Measurements from ENCODE around the gene NKX1-1.

DNA sequence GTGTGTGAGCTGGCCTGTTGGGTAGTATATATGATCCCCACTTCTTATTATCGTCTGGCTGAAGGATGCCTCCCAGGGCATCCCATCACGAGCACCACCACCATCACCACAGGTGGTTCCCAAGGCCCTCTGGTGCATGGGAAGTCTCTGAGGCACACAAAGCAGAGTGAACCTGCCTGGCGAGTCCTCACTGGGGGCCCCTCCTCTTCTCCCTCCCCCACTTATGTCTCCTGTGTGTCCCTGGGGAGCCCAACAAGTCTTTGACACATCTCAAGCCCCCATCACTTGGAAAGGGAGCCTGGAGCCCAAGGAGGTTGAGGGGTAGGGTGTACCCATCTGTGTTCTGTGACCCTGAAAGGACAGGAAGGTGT lies 45.5 kb upstream of the NKX1-1 start:
- TF ChIP-seq GATA2 (IDR thresholded peaks at IDR 0.05; ENCODE audit: low read depth, low read length) = no peak
- no peak for TF ChIP-seq GATA3 (IDR thresholded peaks at IDR 0.05; ENCODE audit: low read depth, low read length)

Data from SH-SY5Y (cell line).